Endothelial cell of umbilical vein (primary cell): ENCODE data around the gene NTNG1.

Experiments
- JUN ChIP-seq: IDR thresholded peaks from 2 replicates; pipeline ENCODE4 v1.6.1; 2011; ENCODE audit warnings: borderline replicate concordance, low read depth; ENCODE audit not compliant: insufficient read length, insufficient read depth
- POLR2A ChIP-seq: IDR thresholded peaks from 2 replicates; pipeline ENCODE4 v1.6.1; 2012; ENCODE audit warnings: low read depth, mild to moderate bottlenecking, control low read depth, low read length
- TF ChIP-seq, protein P1 (sequence below), 2 donors: IDR thresholded peaks; 1 replicate in 1 of 2; 2 replicates in 1 of 2; pipeline ENCODE4 v1.5.1; 2011; ENCODE audit warnings: low read length in 2 of 2, mild to moderate bottlenecking in 2 of 2, moderate library complexity in 2 of 2, control low read depth in 1 of 2, inconsistent platforms in 1 of 2, low read depth in 1 of 2; ENCODE audit not compliant: insufficient read depth in 1 of 2; ENCODE audit errors: extremely low read depth in 1 of 2

DNA sequence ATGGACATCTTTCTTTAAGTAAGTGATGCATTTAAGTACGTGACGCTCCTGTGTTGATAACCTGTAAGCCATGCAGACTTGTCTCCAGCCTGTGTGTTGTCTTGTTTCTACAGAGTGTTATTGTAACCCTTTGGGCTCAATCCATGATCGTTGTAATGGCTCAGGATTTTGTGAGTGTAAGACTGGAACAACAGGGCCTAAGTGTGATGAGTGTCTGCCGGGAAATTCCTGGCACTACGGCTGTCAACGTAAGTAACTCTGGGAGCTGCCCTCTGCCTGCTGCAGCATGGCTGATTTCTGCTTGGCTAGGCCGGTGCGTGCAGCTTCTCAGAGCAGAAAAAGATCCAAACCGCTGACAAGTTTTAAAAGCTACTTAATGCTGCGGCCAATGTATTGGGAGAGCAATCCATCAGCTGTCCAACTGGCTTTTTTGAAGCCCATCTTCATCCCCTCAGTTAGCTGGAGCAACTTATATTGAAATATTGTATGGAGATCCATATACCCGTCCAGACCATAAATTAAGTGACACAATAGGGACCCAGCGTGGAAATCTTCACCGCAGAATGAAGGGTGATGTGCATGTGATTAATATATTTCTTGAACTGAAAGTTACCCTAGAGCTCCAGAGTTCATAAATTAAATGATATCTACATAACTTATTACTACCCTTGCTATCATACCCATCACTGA, 295.9 kb downstream of the NTNG1 start:
- TF ChIP-seq, protein P1, sequence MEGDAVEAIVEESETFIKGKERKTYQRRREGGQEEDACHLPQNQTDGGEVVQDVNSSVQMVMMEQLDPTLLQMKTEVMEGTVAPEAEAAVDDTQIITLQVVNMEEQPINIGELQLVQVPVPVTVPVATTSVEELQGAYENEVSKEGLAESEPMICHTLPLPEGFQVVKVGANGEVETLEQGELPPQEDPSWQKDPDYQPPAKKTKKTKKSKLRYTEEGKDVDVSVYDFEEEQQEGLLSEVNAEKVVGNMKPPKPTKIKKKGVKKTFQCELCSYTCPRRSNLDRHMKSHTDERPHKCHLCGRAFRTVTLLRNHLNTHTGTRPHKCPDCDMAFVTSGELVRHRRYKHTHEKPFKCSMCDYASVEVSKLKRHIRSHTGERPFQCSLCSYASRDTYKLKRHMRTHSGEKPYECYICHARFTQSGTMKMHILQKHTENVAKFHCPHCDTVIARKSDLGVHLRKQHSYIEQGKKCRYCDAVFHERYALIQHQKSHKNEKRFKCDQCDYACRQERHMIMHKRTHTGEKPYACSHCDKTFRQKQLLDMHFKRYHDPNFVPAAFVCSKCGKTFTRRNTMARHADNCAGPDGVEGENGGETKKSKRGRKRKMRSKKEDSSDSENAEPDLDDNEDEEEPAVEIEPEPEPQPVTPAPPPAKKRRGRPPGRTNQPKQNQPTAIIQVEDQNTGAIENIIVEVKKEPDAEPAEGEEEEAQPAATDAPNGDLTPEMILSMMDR (IDR thresholded peaks at IDR 0.05; ENCODE audit: extremely low read depth in 1 of 2, insufficient read depth in 1 of 2, low read depth in 1 of 2, low read length in 2 of 2), result no peak
- TF ChIP-seq POLR2A, result no peak
- no peak for TF ChIP-seq JUN
